ENCODE results near the gene RBM4.
"Not testable (repeated sequence)": the region's sequence is repeated elsewhere in the genome, so short reads cannot be mapped to it uniquely, and the experiment has no call there.

Gene RBM4

GRCh38 chr11:66638177-66639065 lies at the start of gene RBM4:
TSS of gene RBM4 (plus strand) at chr11:66638703. CDS start at chr11:66639712, 1,009 bp downstream.
- peak; percentile 100 for DNase-seq (ENCODE audit: low read depth in 2 of 2)

GRCh38 chr11:66589315-66589714 lies 49.2 kb upstream of the RBM4 start:
- not testable (repeated sequence) for DNase-seq (ENCODE audit: low read depth in 2 of 2)

GRCh38 chr11:66589996-66590675 lies 48.4 kb upstream of the RBM4 start:
- no peak for DNase-seq (ENCODE audit: low read depth in 2 of 2)

- DNase-seq (ENCODE audit: low read depth in 2 of 2), result no peak
Measured at GRCh38 chr11:66591175-66591574, 47.3 kb upstream of the RBM4 start.

- peak; percentile 85 to 86 for DNase-seq (ENCODE audit: low read depth in 2 of 2)
Measured at GRCh38 chr11:66592457-66593302, 45.8 kb upstream of the RBM4 start, which contains the start of the genes CCDC87 and CCS. TSS of gene CCDC87 (minus strand) at chr11:66593063. CDS start at chr11:66593015, 48 bp downstream. TSS of gene CCS (plus strand) at chr11:66593185. CDS start at chr11:66593262, 77 bp downstream.

- DNase-seq (ENCODE audit: low read depth in 2 of 2), result no peak
Measured at GRCh38 chr11:66593303-66593635, 45.2 kb upstream of the RBM4 start.

GRCh38 chr11:66593650-66594049 lies 44.9 kb upstream of the RBM4 start:
- no peak for DNase-seq (ENCODE audit: low read depth in 2 of 2)

- no peak for DNase-seq (ENCODE audit: low read depth in 2 of 2)
Measured at GRCh38 chr11:66595245-66595904, 43.1 kb upstream of the RBM4 start.

- DNase-seq (ENCODE audit: low read depth in 2 of 2), result no peak
Measured at GRCh38 chr11:66598993-66599392, 39.5 kb upstream of the RBM4 start.

- no peak for DNase-seq (ENCODE audit: low read depth in 2 of 2)
Measured at GRCh38 chr11:66600219-66600618, 38.3 kb upstream of the RBM4 start.

- DNase-seq (ENCODE audit: low read depth in 2 of 2), result no peak
Measured at GRCh38 chr11:66600631-66601233, 37.8 kb upstream of the RBM4 start.

- no peak for DNase-seq (ENCODE audit: low read depth in 2 of 2)
Measured at GRCh38 chr11:66603072-66603471, 35.4 kb upstream of the RBM4 start.

GRCh38 chr11:66604155-66604554 lies 34.3 kb upstream of the RBM4 start:
- DNase-seq (ENCODE audit: low read depth in 2 of 2), result no peak

GRCh38 chr11:66606608-66607007 lies 31.9 kb upstream of the RBM4 start:
- not testable (repeated sequence) for DNase-seq (ENCODE audit: low read depth in 2 of 2)

GRCh38 chr11:66607126-66607834 lies 31.2 kb upstream of the RBM4 start:
- DNase-seq (ENCODE audit: low read depth in 2 of 2), result peak; percentile 25 to 26

GRCh38 chr11:66609721-66610617 lies 28.5 kb upstream of the RBM4 start:
- no peak for DNase-seq (ENCODE audit: low read depth in 2 of 2)

GRCh38 chr11:66612458-66612857 lies 26.0 kb upstream of the RBM4 start:
- no peak for DNase-seq (ENCODE audit: low read depth in 2 of 2)

- no peak for DNase-seq (ENCODE audit: low read depth in 2 of 2)
Measured at GRCh38 chr11:66614073-66614472, 24.4 kb upstream of the RBM4 start.
